ENCODE results near the gene AKR1C3. TPM values are rescaled to one million over a fixed set of nuclear protein-coding genes. Genes with fewer than 3 reads are reported as not detected.
A peak's percentile ranks its signal among the peaks of the same experiment; 100 is the strongest.
"Not testable (repeated sequence)": the region's sequence is repeated elsewhere in the genome, so short reads cannot be mapped to it uniquely, and the experiment has no call there.

Gene AKR1C3
- total and polyA plus RNA-seq, 7 donors: 6.1 to 365 (median 30.5) TPM

- H3K27ac ChIP-seq; H3K36me3 ChIP-seq; H3K4me3 ChIP-seq; H3K9me3 ChIP-seq; H3K4me1 ChIP-seq; intact Hi-C loops (cut with DNase I); H3K27me3 ChIP-seq; DNase-seq: not testable (repeated sequence)
- 90 to 91% methylated on average over 8 of the region's 8 CpGs for WGBS, 2 donors
Measured at GRCh38 chr10:5059267-5059666, 34.9 kb upstream of the AKR1C3 start.

DNA sequence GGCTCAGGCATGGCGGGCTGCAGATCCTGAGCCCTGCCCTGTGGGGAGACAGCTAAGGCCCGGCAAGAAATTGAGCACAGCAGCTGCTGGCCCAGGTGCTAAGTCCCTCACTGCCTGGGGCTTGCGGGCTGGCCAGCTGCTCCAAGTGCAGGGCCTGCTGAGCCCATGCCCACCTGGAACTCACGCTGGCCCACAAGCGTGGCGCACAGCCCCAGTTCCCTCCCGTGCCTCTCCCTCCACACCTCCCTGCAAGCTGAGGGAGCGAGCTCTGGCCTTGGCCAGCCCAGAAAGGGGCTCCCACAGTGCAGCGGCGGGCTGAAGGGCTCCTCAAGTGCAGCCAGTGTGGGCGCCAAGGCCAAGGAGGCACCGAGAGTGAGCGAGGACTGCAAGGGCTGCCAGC, 33.4 kb upstream of the AKR1C3 start:
- H3K4me1 ChIP-seq; H3K36me3 ChIP-seq; H3K9me3 ChIP-seq; H3K27ac ChIP-seq; H3K4me3 ChIP-seq; intact Hi-C loops (cut with DNase I); DNase-seq; H3K27me3 ChIP-seq: not testable (repeated sequence)
- 91 to 95% methylated on average over 13 of the region's 13 CpGs for WGBS, 2 donors

DNA sequence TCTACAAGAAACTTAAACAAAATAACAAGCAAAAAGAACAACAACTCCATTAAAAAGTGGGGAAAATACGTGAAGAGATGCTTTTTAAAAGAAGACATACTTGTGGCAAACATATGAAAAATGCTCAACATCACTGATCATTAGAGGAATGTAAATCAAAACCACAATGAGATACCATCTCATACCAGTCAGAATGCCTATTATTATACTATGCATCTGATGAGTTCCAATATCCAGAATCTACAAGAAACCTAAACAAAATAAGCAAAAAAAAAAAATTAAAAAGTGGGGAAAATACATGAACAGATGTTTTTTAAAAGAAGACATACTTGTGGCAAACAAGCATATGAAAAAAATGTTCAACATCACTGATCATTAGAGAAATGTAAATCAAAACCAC, 29.6 kb upstream of the AKR1C3 start:
- intact Hi-C loops (cut with DNase I): no loop called here
- Histone ChIP-seq H3K27ac (no peak overlapping the region), H3K9me3 (no peaks in the 10 kb centered on the region), H3K4me1 (no peaks in the 10 kb centered on the region), H3K27me3 (no peaks in the 10 kb centered on the region), H3K4me3 (no peak overlapping the region), H3K36me3 (no peaks in the 10 kb centered on the region)
- WGBS, 2 donors: 80 to 94% methylated on average over 1 of the region's 1 CpG
- no peak for TF ChIP-seq POLR2A (IDR thresholded peaks at IDR 0.05)
- DNase-seq: no peak

DNA sequence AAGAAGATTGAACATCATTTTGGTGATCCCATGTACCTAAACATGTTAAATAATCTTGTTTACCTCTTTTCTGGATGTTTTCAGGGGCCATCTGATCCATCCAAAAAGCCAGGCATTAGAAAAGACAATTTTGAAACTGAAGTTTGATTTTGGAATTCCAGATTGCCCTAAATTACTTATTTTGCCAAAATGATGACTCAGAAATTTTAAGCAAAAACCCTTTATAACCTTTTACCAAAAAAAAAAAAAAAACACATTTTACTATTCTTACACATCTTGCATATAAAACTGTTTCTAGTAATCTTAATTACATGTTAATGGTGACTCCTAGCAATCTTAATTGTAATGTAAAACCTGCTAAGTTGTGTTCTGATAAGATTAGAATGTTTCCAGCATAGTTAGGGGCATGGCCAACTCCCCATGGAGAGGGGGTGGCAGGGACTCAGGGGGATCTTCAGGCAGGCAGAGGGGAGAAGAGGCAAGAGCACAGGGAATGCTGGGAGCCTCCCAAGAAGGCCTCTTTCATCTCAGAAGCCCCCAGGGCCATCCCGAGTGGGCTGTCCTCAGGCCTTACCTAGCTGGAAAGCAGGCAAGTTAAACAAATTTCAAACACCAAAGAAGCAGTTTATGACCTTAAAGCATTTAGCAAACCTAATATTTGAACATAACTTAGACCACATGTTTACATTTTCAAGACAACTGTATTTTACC, 25.8 kb upstream of the AKR1C3 start:
- WGBS, 2 donors: 88 to 89% methylated on average over 1 of the region's 1 CpG
- DNase-seq: no peak
- intact Hi-C loops (cut with DNase I): no loop called here
- H3K27ac ChIP-seq: no peak overlapping the region
- H3K36me3 ChIP-seq: no peaks in the 10 kb centered on the region
- H3K9me3 ChIP-seq: no peaks in the 10 kb centered on the region
- no peak overlapping the region for H3K4me3 ChIP-seq
- H3K27me3 ChIP-seq: no peaks in the 10 kb centered on the region
- peaks cover 0 to 24% (median 20%) of the 10 kb centered on the region in 4 donors for H3K4me1 ChIP-seq
- TF ChIP-seq CTCF (IDR thresholded peaks at IDR 0.05): no peak
- no peak for TF ChIP-seq EP300 (IDR thresholded peaks at IDR 0.05)
- no peak for TF ChIP-seq POLR2AphosphoS5 (IDR thresholded peaks at IDR 0.05)
- no peak for TF ChIP-seq POLR2A (IDR thresholded peaks at IDR 0.05)

DNA sequence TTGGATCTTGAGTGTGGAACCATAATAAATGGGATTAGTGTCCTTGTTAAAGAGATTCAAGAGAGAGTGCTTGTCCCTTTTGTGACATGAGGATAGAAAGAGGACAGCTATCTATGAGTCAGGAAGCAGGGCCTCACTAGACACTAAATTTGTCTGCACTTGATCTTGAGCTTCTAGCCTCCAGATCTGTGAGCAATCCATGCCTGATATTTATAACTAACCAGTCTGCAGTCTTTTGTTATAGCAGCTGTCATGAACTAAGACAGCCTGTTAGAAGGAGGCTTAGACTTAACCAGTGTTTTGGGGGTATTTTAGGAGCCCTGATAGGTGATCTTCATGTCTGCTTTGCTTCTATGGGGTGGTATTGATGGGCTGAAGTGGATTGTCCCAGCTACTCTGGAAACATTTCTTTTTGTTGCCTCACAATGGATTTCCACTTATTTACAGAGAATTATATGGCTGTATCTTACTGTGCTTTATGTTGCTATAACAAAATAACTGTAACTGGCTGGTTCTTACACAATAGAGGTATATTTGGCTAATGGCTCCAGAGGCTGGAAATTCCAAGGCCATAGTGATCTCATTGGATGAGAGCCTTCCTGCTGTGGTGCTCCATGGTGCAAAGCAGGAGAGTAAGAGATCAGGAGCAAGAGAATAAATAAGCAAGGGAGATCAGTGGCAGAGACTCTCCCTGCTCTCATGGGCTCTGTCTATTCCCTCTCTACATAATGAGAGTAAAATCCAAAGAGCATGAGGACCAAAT, 23.4 kb upstream of the AKR1C3 start:
- no peaks in the 10 kb centered on the region for H3K9me3 ChIP-seq
- intact Hi-C loops (cut with DNase I): no loop called here
- H3K27ac ChIP-seq: peak overlapping the region; percentile 70 to 84 (median 78)
- TF ChIP-seq EP300 (IDR thresholded peaks at IDR 0.05): no peak
- TF ChIP-seq POLR2AphosphoS5 (IDR thresholded peaks at IDR 0.05): no peak
- DNase-seq: no peak
- H3K4me3 ChIP-seq: no peak overlapping the region
- no peaks in the 10 kb centered on the region for H3K36me3 ChIP-seq
- H3K4me1 ChIP-seq: peaks cover 0 to 24% (median 20%) of the 10 kb centered on the region in 4 donors
- H3K27me3 ChIP-seq: no peaks in the 10 kb centered on the region

DNA sequence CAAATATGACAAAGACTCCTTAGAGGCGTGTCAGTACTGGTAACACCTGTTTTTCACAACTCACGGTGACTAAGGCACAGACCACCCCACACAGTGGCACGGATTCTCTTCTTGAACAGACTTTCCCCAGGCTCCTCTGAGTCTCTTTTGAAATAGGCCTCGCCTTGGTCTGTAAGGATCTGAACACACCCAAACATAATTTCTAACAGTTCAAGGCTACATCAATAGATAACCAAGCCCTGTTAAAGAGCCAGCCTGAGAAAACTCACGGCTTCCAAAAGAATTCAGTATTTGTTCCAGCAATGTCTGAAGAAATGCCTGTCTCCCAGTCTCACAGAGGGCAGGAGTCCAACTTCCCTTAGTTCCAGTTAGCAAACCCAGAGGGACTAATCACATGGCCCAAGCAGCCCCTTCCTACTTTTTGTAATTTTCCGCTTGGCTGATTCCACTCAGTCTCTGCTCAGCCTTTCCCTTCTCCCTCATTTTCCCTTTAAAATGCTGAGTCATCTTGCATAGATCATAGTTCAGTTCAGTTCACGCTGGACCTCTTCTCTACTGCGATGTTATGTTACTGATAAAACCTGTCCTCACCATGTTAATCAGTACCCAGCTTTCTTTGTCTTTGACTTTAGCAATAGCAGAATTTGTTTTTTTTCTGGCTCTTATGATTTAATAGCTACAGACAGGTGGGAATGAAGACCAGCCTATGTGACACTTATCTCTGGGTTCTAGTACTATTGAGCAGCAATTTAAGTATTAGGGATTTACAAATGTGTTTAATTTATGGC, 22.6 kb upstream of the AKR1C3 start:
- Histone ChIP-seq H3K4me3 (no peak overlapping the region), H3K27ac (peak overlapping the region; percentile 70 to 84 (median 78)), H3K27me3 (no peaks in the 10 kb centered on the region), H3K36me3 (no peaks in the 10 kb centered on the region), H3K4me1 (peaks cover 0 to 24% (median 20%) of the 10 kb centered on the region in 4 donors), H3K9me3 (no peaks in the 10 kb centered on the region)
- WGBS, 2 donors: 12 to 52% methylated on average over 8 of the region's 8 CpGs
- intact Hi-C loops (cut with DNase I): no loop called here
- TF ChIP-seq POLR2AphosphoS5 (IDR thresholded peaks at IDR 0.05) (peak in 2 of 4 donors; percentile 33 to 76), POLR2A (IDR thresholded peaks at IDR 0.05) (no peak), CTCF (IDR thresholded peaks at IDR 0.05) (no peak), EP300 (IDR thresholded peaks at IDR 0.05) (peak in 1 of 4 donors; percentile 63)
- peak; percentile 91 for DNase-seq

Measured in sigmoid colon (tissue), 7 donors.